GM19324 (cell line): ENCODE results near the gene SMIM36.
"Not testable (repeated sequence)": the region's sequence is repeated elsewhere in the genome, so short reads cannot be mapped to it uniquely, and the experiment has no call there.

ENCODE experiments used
- ATAC-seq: cut with Tn5 transposase; IDR thresholded peaks from one replicate; pipeline ENCODE4 v1.9.1; 2021; ENCODE audit warnings: mild to moderate bottlenecking, moderate library complexity; ENCODE audit not compliant: unreplicated experiment, low FRiP score

SMIM36 gene

GRCh38 chr17:55418369-55419268 is 92.6 kb downstream of the SMIM36 start:
- ATAC-seq = no peak

- no peak for ATAC-seq
Measured at GRCh38 chr17:55417411-55418268, 93.6 kb downstream of the SMIM36 start.

DNA sequence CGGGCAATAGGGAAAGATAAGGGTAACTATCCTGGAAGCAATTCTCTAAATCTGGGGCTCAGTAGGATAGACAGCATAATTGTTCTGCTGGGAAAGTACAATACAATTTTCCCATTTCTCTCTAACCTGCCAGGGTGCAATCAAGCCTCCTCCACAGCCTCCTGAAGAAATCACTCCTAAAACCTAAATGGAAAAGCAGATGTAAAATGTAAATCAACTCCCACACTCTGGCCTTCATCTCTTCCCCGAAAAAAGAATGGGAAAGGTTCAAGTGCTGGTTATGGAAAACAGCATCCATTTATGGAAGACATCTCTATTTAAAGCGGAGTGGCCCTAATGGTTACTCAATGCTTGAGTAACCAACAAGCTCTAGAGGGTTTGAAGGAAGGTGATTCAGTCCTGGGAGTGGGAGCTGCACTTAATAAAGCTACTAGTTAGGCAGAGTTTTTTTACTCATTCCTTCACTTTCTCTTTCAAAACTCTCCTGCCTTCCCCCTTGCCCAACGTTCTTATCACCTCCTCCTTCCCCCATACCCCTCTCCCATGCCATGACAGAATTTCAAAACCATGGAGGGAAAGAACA is 94.7 kb downstream of the SMIM36 start:
- ATAC-seq = no peak

DNA sequence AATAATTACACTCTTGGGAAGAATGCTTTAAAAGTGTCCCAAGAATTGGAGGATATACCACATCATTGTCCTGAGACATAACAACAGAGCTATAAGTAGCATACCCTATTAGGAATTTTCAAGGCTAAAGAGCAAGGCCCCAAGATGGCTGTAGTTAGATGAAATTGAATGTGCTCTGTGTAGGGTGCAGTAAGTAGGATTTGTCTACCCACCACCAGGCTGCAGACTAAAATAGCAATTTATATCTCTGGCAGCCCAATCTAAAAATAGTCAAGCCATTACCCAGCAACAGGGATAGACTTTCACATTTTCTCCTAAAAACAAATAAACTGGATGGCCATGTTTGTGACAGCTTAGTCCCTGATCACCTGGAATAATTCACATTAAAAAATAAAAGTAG is 95.3 kb downstream of the SMIM36 start:
- ATAC-seq = no peak

- no peak for ATAC-seq
Measured at GRCh38 chr17:55414983-55415382, 96.3 kb downstream of the SMIM36 start.

GRCh38 chr17:55413825-55414489 is 97.3 kb downstream of the SMIM36 start:
- no peak for ATAC-seq

DNA sequence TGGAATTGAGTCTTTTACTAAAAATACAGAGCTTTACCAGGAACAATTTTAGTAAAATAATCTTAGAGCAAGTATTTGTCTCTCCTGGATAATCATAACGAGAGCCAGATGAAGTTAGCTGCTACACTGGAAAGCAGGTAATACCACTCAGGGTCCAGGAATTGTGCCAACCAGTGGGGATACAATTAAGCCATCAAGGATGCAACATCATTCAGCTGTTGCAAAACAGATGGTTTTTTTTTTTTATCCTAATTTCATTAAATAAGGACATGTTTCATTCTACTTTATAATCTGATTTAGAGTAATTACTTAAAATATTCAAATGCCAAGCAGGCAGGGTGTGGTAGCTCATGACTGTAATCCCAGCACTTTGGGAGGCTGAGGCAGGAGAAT is 99.8 kb downstream of the SMIM36 start:
- ATAC-seq = no peak

DNA sequence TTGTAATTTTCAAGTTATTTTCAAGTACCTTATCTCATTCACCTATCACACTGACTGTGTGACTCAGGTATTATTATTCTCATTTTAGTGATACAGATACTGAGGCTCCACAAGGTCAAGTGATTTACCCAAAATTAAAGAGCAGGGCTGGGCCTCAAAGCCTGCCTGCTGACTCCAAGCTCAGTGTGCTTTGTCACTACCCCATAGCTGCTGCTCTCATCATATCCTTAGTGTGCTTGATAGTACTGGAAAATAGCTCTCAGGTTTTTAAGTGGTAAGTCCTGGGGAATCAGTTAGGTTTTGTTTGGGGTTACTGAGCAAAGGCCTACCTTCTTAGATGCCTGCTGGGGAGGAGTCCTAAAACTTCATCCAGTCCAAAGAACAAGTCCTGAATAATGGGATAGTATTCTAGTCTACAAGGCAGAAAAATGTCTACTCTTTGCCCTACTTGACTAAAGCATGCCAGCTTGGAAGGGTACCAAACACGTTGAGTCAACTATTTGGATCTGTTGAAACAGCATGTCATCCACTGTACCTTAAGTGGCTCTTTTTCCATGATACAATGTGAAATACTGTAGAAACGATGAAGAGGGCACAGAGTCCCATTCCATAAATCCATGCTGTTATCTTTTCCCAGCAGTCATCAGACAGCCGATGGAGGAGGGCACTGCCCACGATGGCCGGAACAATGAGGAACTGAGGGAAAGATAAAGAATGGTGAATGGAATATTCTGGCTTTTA is 100.4 kb downstream of the SMIM36 start:
- ATAC-seq = no peak

DNA sequence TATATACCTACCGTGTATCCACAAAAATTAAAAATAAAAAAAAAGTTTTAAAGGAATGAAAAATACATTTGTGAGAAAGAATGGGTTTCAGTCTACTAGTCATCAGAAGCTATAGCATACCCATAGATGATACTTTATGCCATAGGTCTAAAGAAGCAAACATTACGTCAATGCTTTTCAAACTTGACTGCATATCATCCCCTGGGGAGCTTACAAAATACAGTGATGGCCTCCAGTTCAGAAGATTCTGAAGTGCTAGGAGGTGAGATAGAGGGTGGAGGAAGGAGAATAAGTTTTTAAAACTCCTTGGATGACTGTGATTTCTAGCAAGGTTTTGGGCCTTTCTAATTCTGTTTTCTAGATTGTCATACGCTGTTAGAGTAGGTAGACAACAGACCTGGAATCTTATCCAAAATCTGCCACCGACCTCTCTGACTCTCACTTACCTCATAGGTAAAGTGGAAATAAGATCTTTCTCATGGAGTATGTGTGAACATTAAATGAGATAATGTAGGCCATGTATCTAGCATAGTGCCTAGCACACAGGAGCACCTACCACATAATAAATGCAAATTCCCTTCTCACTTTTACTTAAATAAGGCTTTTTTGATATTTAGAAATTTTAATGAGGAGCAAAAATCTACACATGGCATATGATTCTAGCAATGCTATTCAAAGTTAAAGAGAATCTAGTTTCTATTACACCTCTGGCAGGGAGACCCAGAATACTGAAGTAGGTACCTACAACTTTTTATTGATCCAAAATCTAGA is 102.0 kb downstream of the SMIM36 start:
- ATAC-seq = no peak

DNA sequence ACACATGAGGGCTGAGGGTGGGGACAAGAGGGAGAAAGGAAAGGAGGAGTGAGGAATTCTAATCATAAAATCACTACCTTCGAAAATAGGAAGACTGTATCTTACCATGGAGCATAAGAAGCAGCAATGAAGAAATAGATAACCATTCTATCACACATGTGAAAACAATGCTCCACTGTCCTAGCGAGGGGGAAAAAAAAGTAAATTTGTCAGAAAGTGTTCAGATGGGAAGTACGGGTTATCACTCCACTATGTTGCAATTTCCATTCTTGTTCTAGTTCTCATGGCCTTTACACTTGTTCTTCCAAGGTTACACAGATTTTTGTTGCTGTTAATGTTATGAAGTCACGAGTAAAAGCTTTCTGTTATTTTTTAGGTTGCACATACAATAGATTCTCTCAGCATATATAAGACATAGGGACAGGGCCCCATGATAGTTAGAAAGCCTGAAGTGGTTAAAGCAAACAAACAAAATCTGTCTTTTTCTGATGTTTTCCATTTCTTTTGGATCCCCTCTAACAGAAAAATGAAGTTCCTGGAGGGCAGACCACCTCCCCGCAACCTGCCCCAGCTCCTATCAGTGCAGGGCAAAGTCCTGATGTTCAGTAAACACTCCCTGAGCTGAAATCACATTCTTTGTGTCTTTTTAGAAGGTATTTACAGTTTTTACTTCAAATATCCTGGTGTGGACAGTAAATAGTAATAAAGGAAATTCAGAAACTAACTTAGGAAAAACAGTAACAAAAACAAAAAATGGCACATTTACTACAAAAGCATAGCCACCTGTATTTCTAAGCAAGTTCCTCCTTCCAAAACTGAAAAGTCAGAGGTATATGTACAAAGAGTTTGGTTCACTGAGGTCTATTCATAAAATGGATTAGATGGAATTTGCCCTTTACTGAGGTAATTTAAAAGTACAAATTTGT is 103.3 kb downstream of the SMIM36 start:
- no peak for ATAC-seq

DNA sequence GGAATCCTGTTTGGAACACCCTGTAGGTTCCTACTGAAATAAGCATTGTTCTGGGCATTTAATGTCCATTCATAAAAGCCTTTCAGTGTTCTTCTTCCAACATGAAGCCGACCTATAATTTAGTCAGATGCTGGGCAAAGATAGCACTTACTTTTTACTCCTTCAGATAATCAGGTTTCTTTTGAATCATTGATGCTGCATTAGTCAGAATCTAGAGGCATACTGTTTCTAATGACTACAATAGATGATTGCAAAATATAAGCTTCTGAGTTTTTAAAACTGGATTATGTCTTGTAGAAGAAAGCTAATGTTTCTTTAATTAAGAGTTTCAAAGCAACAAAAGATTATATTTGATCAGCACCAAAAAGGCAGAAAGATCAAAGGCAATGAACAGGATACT is 105.7 kb downstream of the SMIM36 start:
- ATAC-seq = no peak

- not testable (repeated sequence) for ATAC-seq
Measured at GRCh38 chr17:55404197-55404596, 107.1 kb downstream of the SMIM36 start.

DNA sequence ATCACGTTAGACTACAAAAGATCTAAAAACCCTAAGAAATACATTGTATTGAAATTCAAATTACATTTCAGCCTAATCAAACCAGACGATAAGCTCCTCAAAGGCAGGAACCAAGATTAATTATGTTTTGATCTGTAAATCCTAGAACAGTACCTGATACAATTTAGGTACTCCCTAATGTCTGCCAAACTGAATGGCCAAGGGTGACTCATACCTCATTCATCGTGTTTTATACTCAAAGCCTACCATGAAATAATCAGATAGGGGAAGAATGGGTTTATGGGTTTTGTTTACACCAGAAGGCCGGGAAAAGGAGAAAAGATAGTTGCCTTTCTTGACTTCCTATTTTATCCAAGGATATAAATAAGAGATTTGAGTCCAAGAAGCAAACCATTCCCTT is 108.9 kb downstream of the SMIM36 start:
- ATAC-seq = no peak
